Endothelial cell of umbilical vein (primary cell): ENCODE measurements around the gene GLIPR1L1. TPM values are rescaled to one million over a fixed set of nuclear protein-coding genes. Genes with fewer than 3 reads are reported as not detected.

Experiments used
- BruUV-seq: library from RNA; stranded (reverse); fragments of 400-500 nt; replicated peaks from 2 replicates; lab custom pipeline; 2021; lab: Mats Ljungman, UMichigan
- CTCF ChIA-PET: fragments of 300-600, 350-600 bp; sonication (Branson Sonifier 250); formaldehyde crosslinking; loops from one replicate; lab custom pipeline; 2021; ENCODE audit warnings: antibody characterized with exemption, inconsistent platforms; lab: Charles Lee
- POLR2A ChIA-PET: fragments of 300-600, 350-600 bp; sonication (Branson Sonifier 250); formaldehyde crosslinking; loops from one replicate; lab custom pipeline; 2021; ENCODE audit warnings: antibody characterized with exemption, inconsistent platforms; lab: Charles Lee
- DNase-seq: peaks from one replicate; pipeline ENCODE4 v3.0.0-alpha.2; 2011; ENCODE audit warnings: low read depth, low spot score
- FAIRE-seq: peaks from 2 replicates; lab custom pipeline; 2011; peaks lifted over from hg19 to GRCh38; lab: Jason Lieb, UNC
- H2AFZ ChIP-seq: 2 replicates; pipeline ENCODE4 v1.6.0; 2012; ENCODE audit warnings: low read depth, low read length, control low read depth, inconsistent platforms
- H3K27ac ChIP-seq: 2 replicates; pipeline ENCODE4 v1.5.1; 2011; ENCODE audit warnings: low read depth, mild to moderate bottlenecking, control low read depth, low read length, moderate library complexity; ENCODE audit not compliant: insufficient read depth
- H3K27me3 ChIP-seq, 2 experiments: 2 replicates each; pipeline versions ENCODE4 v1.6.0 to v1.6.1; 2011; ENCODE audit warnings: low read length in 2 of 2, mixed read lengths in 1 of 2; ENCODE audit not compliant: control insufficient read depth in 2 of 2, insufficient read depth in 2 of 2
- H3K36me3 ChIP-seq, 2 experiments: 2 replicates in 1 of 2; 3 replicates in 1 of 2; pipeline ENCODE4 v1.5.1; 2011; ENCODE audit warnings: low read length in 2 of 2, mild to moderate bottlenecking in 1 of 2, moderate library complexity in 1 of 2; ENCODE audit not compliant: control insufficient read depth in 2 of 2, insufficient read depth in 2 of 2; ENCODE audit errors: extremely low read depth in 1 of 2
- H3K4me1 ChIP-seq: 3 replicates; pipeline ENCODE4 v1.5.1; 2011; ENCODE audit warnings: mild to moderate bottlenecking, low read length; ENCODE audit not compliant: control insufficient read depth, insufficient read depth; ENCODE audit errors: extremely low read depth
- H3K4me2 ChIP-seq: 2 replicates; pipeline ENCODE4 v1.6.1; 2011; ENCODE audit warnings: low read length, control low read depth, mixed read lengths; ENCODE audit not compliant: insufficient read depth
- H3K4me3 ChIP-seq, 3 experiments: fragments of 200-600 bp in 1 of 3; sonication (generic), shearing (Covaris generic) in 1 of 3; replicated peaks in 1 of 3; 2 replicates each; pipeline ENCODE4 v1.5.1; 2011 to 2016; ENCODE audit warnings: control low read depth in 3 of 3, low read length in 3 of 3, mild to moderate bottlenecking in 2 of 3, inconsistent platforms in 1 of 3, low read depth in 1 of 3, moderate library complexity in 1 of 3; ENCODE audit not compliant: insufficient read depth in 1 of 3
- H3K79me2 ChIP-seq: 2 replicates; pipeline ENCODE4 v1.6.0; 2012; ENCODE audit warnings: low read length, inconsistent platforms; ENCODE audit not compliant: control insufficient read depth, insufficient read depth
- H3K9ac ChIP-seq: replicated peaks from 2 replicates; pipeline ENCODE3; 2011; ENCODE audit warnings: low read length, control low read depth; ENCODE audit not compliant: insufficient read depth; ENCODE audit errors: extremely low read depth
- H3K9me1 ChIP-seq: replicated peaks from 3 replicates; pipeline ENCODE4 v1.6.0; 2011; ENCODE audit warnings: mild to moderate bottlenecking, low read length; ENCODE audit not compliant: control insufficient read depth, insufficient read depth; ENCODE audit errors: extremely low read depth
- H3K9me3 ChIP-seq: replicated peaks from 2 replicates; pipeline ENCODE4 v1.5.1; 2012; ENCODE audit warnings: low read length, inconsistent platforms; ENCODE audit not compliant: control insufficient read depth, insufficient read depth
- H4K20me1 ChIP-seq: replicated peaks from 2 replicates; pipeline ENCODE3; 2011; ENCODE audit warnings: mild to moderate bottlenecking, low read length; ENCODE audit not compliant: control insufficient read depth, insufficient read depth; ENCODE audit errors: extremely low read depth
- CTCF ChIP-seq, 2 donors: IDR thresholded peaks; 1 replicate in 1 of 2; 2 replicates in 1 of 2; pipeline ENCODE4 v1.5.1; 2011; ENCODE audit warnings: low read length in 2 of 2, mild to moderate bottlenecking in 2 of 2, moderate library complexity in 2 of 2, control low read depth in 1 of 2, inconsistent platforms in 1 of 2, low read depth in 1 of 2; ENCODE audit not compliant: insufficient read depth in 1 of 2; ENCODE audit errors: extremely low read depth in 1 of 2
- EZH2 ChIP-seq: IDR thresholded peaks from 2 replicates; pipeline ENCODE4 v1.6.1; 2012; ENCODE audit warnings: borderline replicate concordance, low read depth, mild to moderate bottlenecking, moderate library complexity, low read length, inconsistent platforms; ENCODE audit not compliant: severe bottlenecking
- GATA2 ChIP-seq: IDR thresholded peaks from 2 replicates; pipeline ENCODE4 v1.7.0; 2011; ENCODE audit warnings: low read depth, mild to moderate bottlenecking, moderate library complexity, mixed read lengths, low read length; ENCODE audit not compliant: insufficient read length, insufficient read depth
- JUN ChIP-seq: IDR thresholded peaks from 2 replicates; pipeline ENCODE4 v1.6.1; 2011; ENCODE audit warnings: borderline replicate concordance, low read depth; ENCODE audit not compliant: insufficient read length, insufficient read depth
- MAX ChIP-seq: IDR thresholded peaks from 2 replicates; pipeline ENCODE4 v1.6.1; 2011; ENCODE audit not compliant: insufficient read depth, insufficient read length
- POLR2A ChIP-seq: IDR thresholded peaks from 2 replicates; pipeline ENCODE4 v1.6.1; 2012; ENCODE audit warnings: low read depth, mild to moderate bottlenecking, control low read depth, low read length
- POLR2AphosphoS5 ChIP-seq: IDR thresholded peaks from 2 replicates; pipeline ENCODE4 v1.6.1; 2012; ENCODE audit warnings: low read depth, mild to moderate bottlenecking, control low read depth, low read length, moderate library complexity; ENCODE audit not compliant: insufficient read depth
- dilution Hi-C: fragments of 300-500 bp; cut with MboI; formaldehyde crosslinking; loops from one replicate; pipeline ENCODE4 v1.15.0; 2019; ENCODE audit warnings: low sequenced_read_pairs; ENCODE audit not compliant: extremely low pct_ligation_motif_present
- intact Hi-C: fragments of 100-400 bp; cut with micrococcal nuclease; formaldehyde crosslinking; loops from one replicate; pipeline ENCODE4 v1.10.0; 2022
- polyA plus RNA-seq, 4 experiments: library from polyadenylated mRNA; depleted of rRNA in 3 of 4; stranded (reverse) in 3 of 4; unstranded in 1 of 4; fragments of >200 nt; gene quantifications; 2 replicates each; pipeline versions ENCODE4 v1.2.1 to v1.2.3, GENCODE V29; 2011 to 2012; ENCODE audit warnings: missing spikeins in 1 of 4
- total RNA-seq: library from RNA; stranded (reverse); gene quantifications from 2 replicates; pipeline ENCODE4 v1.2.3, GENCODE V29; 2021

The GLIPR1L1 gene
- total and polyA plus RNA-seq, 2 donors (not counting 3 experiments of a cell fraction or from before 2014, with no cell fraction given), result not detected

GRCh38 chr12:75390156-75390898, 55.9 kb downstream of the GLIPR1L1 start:
- H3K9me1 ChIP-seq, result no peaks in the 10 kb centered on the region
- no peaks in the 10 kb centered on the region for H3K36me3 ChIP-seq
- H3K79me2 ChIP-seq, result no peaks in the 10 kb centered on the region
- intact Hi-C loops (loop anchor here (2.0 kb wide), 2 partner anchors 60 to 120 kb away; partner anchors contain the start of genes CAPS2 and KRR1), dilution Hi-C loops (no loop called here)
- no peak for TF ChIP-seq EZH2
- TF ChIP-seq GATA2, result no peak
- TF ChIP-seq POLR2A, result no peak
- TF ChIP-seq JUN, result peak; percentile 82
- H3K9ac ChIP-seq, result no peak overlapping the region
- FAIRE-seq, result no peak
- BruUV-seq, result TSS peak; percentile 82
- DNase-seq, result no peak
- H2AFZ ChIP-seq, result peak overlapping the region; percentile 28
- H3K27me3 ChIP-seq, result no peaks in the 10 kb centered on the region
- peak overlapping the region in 2 of 3 experiments; percentile 21 to 37 for H3K4me3 ChIP-seq
- peaks cover 29% of the 10 kb centered on the region for H3K4me1 ChIP-seq
- H4K20me1 ChIP-seq, result no peaks in the 10 kb centered on the region
- CTCF ChIA-PET, result interaction anchor here (1.0 to 2.7 kb wide), 11 partner anchors 14 to 117 kb away, joined by 3 to 24 read pairs (median 5); partner anchors contain the start of genes GLIPR1 and GLIPR1L1
- POLR2A ChIA-PET, result interaction anchor here (0.7 to 1.4 kb wide), 3 partner anchors 48 to 94 kb away, joined by 3 to 7 read pairs (median 4); partner anchors contain the start of gene GLIPR1
- H3K4me2 ChIP-seq, result peak overlapping the region; percentile 47
- H3K9me3 ChIP-seq, result no peaks in the 10 kb centered on the region
- H3K27ac ChIP-seq, result peak overlapping the region; percentile 5

DNA sequence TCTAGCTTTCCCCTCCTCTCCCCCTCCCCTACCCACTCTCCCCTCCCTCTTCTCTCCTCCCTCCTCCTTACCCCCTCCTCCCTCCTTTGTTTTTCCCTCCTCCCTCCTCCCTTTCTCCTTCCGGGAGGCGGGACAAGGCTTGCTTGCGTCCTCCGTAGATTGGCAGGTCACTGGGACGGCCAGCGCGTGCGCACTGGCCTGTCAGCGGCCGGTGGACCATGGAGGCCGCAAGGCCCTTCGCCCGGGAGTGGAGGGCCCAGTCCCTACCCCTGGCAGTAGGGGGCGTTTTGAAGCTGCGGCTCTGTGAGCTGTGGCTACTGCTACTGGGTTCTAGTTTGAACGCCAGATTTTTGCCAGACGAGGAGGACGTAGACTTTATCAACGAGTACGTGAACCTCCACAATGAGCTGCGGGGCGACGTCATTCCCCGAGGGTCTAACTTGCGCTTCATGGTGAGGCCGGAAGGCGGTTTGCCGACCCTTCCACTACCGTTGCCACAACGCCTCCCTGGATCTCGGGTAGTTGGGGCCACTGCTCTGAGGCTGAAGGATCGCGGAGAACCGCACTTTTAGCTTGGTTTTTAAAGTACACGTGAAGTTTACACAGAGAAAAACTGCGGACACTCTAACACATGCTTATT, 56.5 kb downstream of the GLIPR1L1 start, which contains the start of gene GLIPR1L2:
Gene GLIPR1L2 (plus strand): TSS at position 191 of the 640 bp plus-strand sequence. CDS start 28 bp downstream, at position 219.
- H4K20me1 ChIP-seq, result no peaks in the 10 kb centered on the region
- H3K9me1 ChIP-seq, result no peaks in the 10 kb centered on the region
- FAIRE-seq (peak; percentile 83), DNase-seq (peak; percentile 98)
- TF ChIP-seq MAX (no peak), CTCF (IDR thresholded peaks at IDR 0.05; ENCODE audit: extremely low read depth in 1 of 2, insufficient read depth in 1 of 2, low read depth in 1 of 2, low read length in 2 of 2) (peak; percentile 89 to 94), POLR2AphosphoS5 (peak; percentile 48)
- POLR2A ChIA-PET, result interaction anchor here (0.7 to 1.4 kb wide), 3 partner anchors 47 to 93 kb away, joined by 3 to 7 read pairs (median 4); partner anchors contain the start of gene GLIPR1
- peak within 1 kb of the TSS; percentile 57 for H3K4me2 ChIP-seq
- intact Hi-C loops (loop anchor here (1.0 to 2.0 kb wide), 6 partner anchors 60 to 1064 kb away; partner anchors contain the start of genes CAPS2, GLIPR1 and KRR1), dilution Hi-C loops (no loop called here)
- no peaks in the 10 kb centered on the region for H3K36me3 ChIP-seq
- peak within 1 kb of the TSS; percentile 2 to 63 (median 50) for H3K4me3 ChIP-seq
- H3K79me2 ChIP-seq, result no peaks in the 10 kb centered on the region
- peak within 1 kb of the TSS; percentile 72 for H3K9ac ChIP-seq
- H3K27me3 ChIP-seq, result no peaks in the 10 kb centered on the region
- H3K9me3 ChIP-seq, result no peaks in the 10 kb centered on the region
- CTCF ChIA-PET, result interaction anchor here (0.7 to 2.7 kb wide), 20 partner anchors 14 to 120 kb away, joined by 3 to 24 read pairs (median 4); partner anchors contain the start of genes CAPS2, GLIPR1, GLIPR1L1 and KRR1
- H3K27ac ChIP-seq, result peak within 1 kb of the TSS; percentile 31
- H3K4me1 ChIP-seq, result peaks cover 29% of the 10 kb centered on the region
- TSS peak; percentile 95 for BruUV-seq
- H2AFZ ChIP-seq, result peak within 1 kb of the TSS; percentile 74
